NCI-H526 (cell line): ENCODE results near the gene TMEM190.

Experiments
- DNase-seq, 2 experiments: peaks; one replicate each; lab custom pipeline; 2025; lab: John Stamatoyannopoulos, UW

The TMEM190 gene

GRCh38 chr19:55352040-55352439 lies 24.6 kb upstream of the TMEM190 start:
- no peak for DNase-seq

DNA sequence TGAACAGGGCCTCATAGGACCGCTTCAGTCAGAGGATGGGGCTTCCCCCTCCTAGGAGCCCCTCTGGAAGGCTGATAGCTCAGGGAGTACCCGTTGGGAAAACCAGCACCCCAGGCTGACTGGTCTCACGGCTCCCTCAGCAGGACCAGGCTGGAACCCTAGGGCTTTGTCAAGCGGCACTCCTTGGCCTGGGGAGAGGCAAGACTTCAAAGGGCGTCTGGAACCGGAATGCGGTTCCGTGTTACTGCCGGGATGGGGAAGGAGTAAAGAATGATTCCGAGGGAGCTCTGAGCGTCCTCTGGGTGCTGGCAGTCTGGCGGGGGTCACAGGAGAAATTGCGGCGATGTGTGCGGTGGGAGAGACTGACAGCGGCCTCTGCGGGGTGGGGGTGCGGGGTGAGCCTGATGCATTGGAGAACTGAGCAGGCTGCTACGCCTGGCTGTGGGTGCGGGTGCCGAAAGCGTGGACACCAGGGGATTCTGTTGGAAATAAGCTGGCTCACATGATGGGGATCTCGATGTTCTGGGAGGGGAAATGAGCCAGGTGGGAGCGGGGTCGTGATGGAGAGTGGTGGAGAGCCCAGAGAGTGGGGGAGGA lies 24.0 kb upstream of the TMEM190 start:
- DNase-seq: no peak

DNA sequence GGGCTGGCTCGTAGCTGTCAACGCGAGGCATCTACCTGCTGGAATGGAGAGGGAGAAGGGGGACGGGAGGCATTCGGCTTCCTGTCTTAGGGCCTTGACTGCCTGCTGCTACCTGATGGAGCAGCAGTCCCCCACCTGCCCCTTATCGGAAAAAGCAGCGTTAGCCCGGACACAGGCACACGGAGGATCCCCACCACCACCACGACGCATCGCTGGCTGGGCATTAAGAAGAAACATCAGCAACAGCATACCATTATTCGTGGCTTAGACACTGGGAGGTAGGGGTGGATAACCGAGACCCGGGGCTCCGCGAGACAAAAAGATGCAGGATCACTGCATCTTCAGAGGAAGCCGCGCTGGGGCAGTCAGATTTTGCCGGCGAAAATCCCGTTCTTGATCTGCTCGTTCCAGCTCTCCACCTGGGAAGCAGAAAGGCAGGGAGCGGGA lies 23.2 kb upstream of the TMEM190 start:
- DNase-seq: no peak

DNA sequence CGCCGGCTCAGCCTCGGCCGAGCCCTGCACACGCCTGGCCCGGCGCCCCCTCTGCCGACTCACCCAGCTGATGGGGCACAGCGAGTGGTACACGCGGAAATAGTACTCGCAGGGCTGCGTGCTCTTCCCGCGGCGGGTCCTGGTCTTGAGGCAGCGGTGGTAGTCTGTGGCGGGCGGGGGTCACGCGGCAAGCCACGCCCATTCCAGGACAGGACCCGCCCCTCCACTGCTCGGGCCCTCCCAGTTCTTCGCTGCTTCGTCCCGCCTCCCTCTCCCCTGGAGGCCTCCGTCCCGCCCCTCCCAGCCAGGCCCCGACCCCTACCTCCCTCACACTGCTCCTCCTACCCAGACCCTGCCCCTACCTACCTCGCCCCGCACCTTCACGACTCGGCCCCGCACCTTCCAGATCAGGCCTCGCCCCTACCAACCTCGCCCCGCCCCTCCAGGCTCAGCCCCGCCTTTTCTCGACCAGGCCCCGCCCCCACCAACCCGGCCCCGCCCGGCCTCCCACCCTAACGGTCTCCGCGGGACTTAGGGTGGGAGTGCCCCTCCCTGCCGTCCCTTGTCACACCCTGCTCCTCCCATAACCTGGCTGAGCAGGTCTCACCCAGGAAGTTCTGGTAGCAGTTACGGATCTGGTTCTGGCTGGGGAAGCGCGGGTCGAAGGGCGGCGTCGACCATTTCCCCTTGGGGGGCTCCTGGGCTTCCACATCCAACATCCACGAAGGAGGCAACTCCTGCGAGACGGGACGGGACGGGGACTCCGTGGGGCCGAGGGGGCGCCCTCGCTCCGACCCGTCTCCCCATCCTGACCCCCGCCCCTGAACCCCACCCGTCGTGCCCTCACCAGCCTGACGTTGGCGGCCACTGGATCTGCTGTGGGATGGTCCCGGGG lies 22.6 kb upstream of the TMEM190 start:
- peak in 1 of 2 experiments; percentile 77 for DNase-seq

DNA sequence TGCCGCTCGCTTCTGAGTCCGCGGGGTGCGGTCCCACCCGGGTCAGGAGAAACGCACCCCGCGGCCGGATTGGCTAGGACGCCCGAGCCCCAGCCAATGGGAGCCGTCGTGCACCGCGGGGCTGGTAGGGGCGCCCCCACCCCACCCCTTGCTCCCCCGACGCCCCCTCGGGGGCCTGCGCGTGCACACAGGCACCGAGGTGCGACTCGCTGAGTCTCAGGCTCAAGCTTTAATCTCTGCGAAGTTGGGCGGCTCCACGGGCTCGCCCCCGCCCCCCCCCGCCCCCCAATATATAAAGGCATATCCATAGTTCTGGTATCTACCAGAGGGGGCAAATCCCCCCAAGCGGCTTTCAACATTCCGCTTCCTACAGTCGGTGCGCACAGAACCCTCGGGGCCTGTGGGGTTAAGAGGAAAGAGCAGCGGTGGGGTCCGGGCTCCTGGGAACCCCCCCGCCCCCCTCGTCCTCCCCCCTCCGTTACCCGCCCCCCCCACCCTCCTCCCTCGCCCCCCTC lies 21.9 kb upstream of the TMEM190 start, which contains the start of gene COX6B2:
Gene COX6B2, minus strand, starts transcription at position 22 of the 515 bp plus-strand sequence. CDS start 198 bp downstream, outside the sequence.
- no peak for DNase-seq

GRCh38 chr19:55355213-55355821 lies 21.3 kb upstream of the TMEM190 start:
- no peak for DNase-seq

- DNase-seq: no peak
Measured at GRCh38 chr19:55358493-55358892, 18.1 kb upstream of the TMEM190 start.

- no peak for DNase-seq
Measured at GRCh38 chr19:55358943-55359908, 17.4 kb upstream of the TMEM190 start.

GRCh38 chr19:55360902-55361301 lies 15.7 kb upstream of the TMEM190 start:
- DNase-seq: no peak

DNA sequence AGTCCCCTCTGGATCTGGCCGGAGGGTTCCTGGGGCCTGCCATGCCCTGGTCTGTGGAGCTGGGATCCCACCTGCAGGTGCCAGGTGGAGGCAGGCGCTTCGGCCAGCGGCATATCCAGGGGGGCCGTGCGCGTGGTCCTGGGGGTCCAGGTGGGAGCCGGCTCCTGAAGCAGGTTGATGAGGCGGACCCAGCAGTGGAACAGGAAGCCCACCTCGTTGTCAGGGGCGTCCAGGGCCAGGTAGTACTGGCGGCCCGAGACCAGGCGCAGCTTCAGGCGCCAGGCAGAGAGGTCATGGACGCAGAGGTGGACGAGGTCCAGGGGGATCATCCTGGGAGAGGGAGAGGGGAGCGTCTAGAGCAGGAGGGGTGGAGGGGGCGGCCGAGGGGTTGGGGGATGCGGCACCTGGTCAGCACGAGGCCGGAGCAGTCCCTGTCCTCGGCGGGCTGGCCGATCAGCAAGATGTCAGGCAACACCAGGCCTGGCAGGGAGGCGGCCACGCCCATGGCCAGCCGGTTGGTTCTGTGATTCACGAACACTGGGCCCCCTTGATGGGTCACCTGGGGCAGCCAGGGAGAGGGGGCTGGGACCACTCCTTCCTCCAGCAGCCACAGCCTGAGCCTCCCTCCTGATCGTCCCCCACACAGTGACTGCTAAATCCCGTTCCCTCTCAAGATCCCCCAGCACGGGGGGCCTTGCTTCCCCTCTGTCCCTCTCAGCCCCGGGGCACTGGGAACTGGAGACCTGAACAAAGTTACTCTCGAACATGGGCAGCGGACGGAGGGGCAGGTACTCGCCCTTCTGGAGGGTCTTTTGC lies 14.2 kb upstream of the TMEM190 start:
- no peak for DNase-seq

- no peak for DNase-seq
Measured at GRCh38 chr19:55362990-55363716, 13.5 kb upstream of the TMEM190 start, which contains the start of gene GARIN5B. Gene GARIN5B, minus strand, starts transcription at chr19:55363260. Its CDS starts 194 bp downstream, at chr19:55363066.

DNA sequence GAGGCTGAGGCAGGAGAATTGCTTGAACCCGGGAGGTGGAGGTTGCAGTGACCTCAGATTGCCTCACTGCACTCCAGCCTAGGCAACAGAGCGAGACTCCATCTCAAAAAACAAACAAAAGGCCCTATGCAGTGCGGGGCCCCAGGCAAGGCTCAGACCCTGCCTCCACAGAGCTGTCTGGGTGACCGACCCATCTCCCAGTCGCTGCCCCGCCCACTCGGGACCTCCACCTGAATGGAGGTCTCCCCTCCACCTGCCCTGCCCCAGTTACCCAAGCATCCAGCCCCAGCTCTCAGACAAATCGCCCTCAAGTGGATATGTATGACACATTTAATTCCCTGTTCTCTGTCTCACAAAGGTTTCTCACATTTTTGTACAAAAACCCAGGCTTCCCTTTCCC lies 11.4 kb upstream of the TMEM190 start:
- no peak for DNase-seq

- DNase-seq: no peak
Measured at GRCh38 chr19:55365964-55366363, 10.7 kb upstream of the TMEM190 start.

- DNase-seq: no peak
Measured at GRCh38 chr19:55366790-55367189, 9.8 kb upstream of the TMEM190 start.

GRCh38 chr19:55368106-55368505 lies 8.5 kb upstream of the TMEM190 start:
- DNase-seq: no peak

DNA sequence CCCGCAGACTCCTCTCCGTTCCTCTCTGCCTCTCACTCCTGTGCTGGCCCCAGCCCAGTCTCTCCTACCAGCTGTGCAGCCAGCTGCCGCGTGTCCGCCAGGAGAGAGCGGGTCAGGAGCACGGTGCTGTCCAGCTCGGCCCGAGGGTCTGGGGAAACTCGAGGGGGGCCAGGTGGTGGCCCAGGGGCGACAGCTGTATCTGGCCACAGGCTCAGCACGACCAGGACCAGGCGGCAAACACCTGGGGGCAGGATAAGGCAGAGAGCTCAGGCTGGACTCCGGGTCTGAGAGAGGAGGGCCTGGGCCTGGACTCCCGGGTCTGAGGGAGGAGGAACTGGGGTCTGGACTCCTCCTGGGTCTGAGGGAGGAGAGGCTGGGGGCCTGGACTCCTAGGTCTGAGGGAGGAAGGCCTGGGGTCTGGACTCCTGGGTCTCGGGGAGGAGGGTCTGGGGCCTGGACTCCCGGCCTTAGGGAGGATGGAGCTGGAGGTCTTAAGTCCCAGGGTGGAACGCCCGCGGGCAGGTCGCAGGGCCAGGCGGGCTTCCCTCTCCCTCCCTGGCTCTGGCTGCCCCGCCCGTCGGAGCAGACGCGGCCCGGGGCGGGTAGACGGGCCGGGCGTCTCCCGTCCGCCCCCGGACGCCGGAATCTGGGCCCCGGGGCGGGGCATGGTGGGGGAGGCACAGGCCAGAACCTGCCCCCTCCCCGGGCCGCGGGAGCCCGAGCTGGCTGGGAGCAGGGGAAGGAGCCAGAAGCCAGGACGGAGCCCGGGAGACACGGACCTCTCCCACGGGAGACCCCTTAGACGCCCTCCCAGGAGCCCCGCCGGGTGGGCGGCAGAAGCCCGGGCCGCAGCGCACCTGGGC lies 7.7 kb upstream of the TMEM190 start:
- no peak for DNase-seq

- DNase-seq: peak; percentile 45 to 90
Measured at GRCh38 chr19:55369653-55370304, 6.8 kb upstream of the TMEM190 start.

DNA sequence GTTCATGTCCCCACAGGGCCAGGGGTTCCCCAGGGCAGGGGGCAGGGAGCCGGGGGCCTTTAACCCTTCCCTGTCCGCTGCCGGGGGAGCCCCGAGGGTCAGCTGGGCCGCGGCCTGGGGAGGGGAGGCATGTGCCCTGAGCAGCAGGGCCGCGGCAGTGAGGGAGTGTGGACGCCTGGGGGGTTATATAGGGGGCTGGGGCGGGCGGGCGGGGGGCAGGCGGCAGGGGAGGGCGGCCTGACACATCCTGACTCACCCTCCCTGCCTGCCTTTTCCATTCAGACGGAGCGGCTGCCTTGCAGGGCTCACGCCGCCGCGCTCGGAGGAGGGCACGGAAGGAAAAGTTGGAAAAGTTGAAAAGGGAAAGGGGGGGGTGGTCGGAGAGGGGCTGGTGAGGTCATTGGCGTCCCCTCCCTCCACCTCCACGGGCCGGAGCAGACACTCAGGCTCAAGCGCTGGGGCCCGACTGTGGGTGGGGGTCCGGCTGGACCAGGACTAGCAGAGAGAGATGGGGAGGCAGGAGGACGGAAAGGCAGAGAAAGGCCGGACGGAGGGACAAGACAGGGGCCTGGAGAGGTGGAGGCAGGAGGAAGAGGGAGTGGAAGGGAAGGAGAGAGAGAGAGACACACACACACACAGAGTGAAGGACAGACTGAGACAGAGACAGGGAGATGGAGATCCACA lies 6.2 kb upstream of the TMEM190 start, which contains the start of gene IL11:
Gene IL11, minus strand, starts transcription at position 159 of the 684 bp plus-strand sequence. Its CDS starts 153 bp downstream, at position 6.
- DNase-seq: no peak
